CD8-positive, alpha-beta memory T cell (primary cell): ENCODE results near the gene LUZP2. TPM values are rescaled to one million over a fixed set of nuclear protein-coding genes. Genes with fewer than 3 reads are reported as not detected.

Experiments used
- CTCF ChIA-PET: fragments of 350-600 bp; sonication (Branson Sonifier 250); formaldehyde crosslinking; loops from one replicate; lab custom pipeline; 2021; ENCODE audit warnings: antibody characterized with exemption; lab: Charles Lee
- POLR2A ChIA-PET: fragments of 350-600 bp; sonication (Branson Sonifier 250); formaldehyde crosslinking; loops from one replicate; lab custom pipeline; 2021; ENCODE audit warnings: antibody characterized with exemption; lab: Charles Lee
- DNase-seq, 5 donors: peaks; one replicate each; pipeline versions ENCODE4 v3.0.0 to v3.0.0-alpha.2; 2020 to 2022; ENCODE audit warnings: mixed read lengths in 1 of 5
- H3K27ac ChIP-seq: one replicate; pipeline ENCODE4 v1.7.0; 2013; ENCODE audit warnings: low read depth, mild to moderate bottlenecking, low read length, moderate library complexity
- H3K27me3 ChIP-seq: 2 replicates; pipeline ENCODE4 v1.7.0; 2013; ENCODE audit warnings: low read length, mild to moderate bottlenecking; ENCODE audit not compliant: insufficient read depth, poor library complexity, severe bottlenecking
- H3K36me3 ChIP-seq: 2 replicates; pipeline ENCODE4 v1.7.0; 2013; ENCODE audit warnings: mild to moderate bottlenecking, low read length, moderate library complexity; ENCODE audit not compliant: insufficient read depth
- H3K4me1 ChIP-seq: 2 replicates; pipeline ENCODE4 v1.7.0; 2013; ENCODE audit warnings: mild to moderate bottlenecking, low read length, moderate library complexity; ENCODE audit not compliant: insufficient read depth
- H3K4me3 ChIP-seq: 2 replicates; pipeline ENCODE4 v1.7.0; 2013; ENCODE audit warnings: mild to moderate bottlenecking, low read length
- H3K9me3 ChIP-seq: 2 replicates; pipeline ENCODE4 v1.7.0; 2013; ENCODE audit warnings: mild to moderate bottlenecking, low read length
- H3K27ac Mint-ChIP-seq, 8 donors: one replicate each; pipeline ENCODE4 v1.8.0; 2020 to 2021; ENCODE audit warnings: mixed read lengths in 8 of 8, mild to moderate bottlenecking in 6 of 8, inconsistent platforms in 3 of 8, moderate library complexity in 3 of 8
- H3K27me3 Mint-ChIP-seq, 2 donors: one replicate each; pipeline ENCODE4 v1.8.0; 2020 to 2021; ENCODE audit warnings: mixed read lengths in 2 of 2, mild to moderate bottlenecking in 1 of 2, moderate library complexity in 1 of 2
- H3K36me3 Mint-ChIP-seq, 3 donors: one replicate each; pipeline ENCODE4 v1.8.0; 2020 to 2021; ENCODE audit warnings: mixed read lengths in 3 of 3, inconsistent platforms in 1 of 3, mild to moderate bottlenecking in 1 of 3
- H3K4me1 Mint-ChIP-seq, 3 donors: one replicate each; pipeline ENCODE4 v1.8.0; 2020 to 2021; ENCODE audit warnings: mixed read lengths in 3 of 3, inconsistent platforms in 1 of 3, mild to moderate bottlenecking in 1 of 3
- H3K4me3 Mint-ChIP-seq, 7 donors: one replicate each; pipeline ENCODE4 v1.8.0; 2020 to 2021; ENCODE audit warnings: mixed read lengths in 7 of 7, mild to moderate bottlenecking in 6 of 7, moderate library complexity in 4 of 7, inconsistent platforms in 2 of 7
- H3K9me3 Mint-ChIP-seq, 5 donors: one replicate each; pipeline ENCODE4 v1.8.0; 2020 to 2022; ENCODE audit warnings: mixed read lengths in 5 of 5, mild to moderate bottlenecking in 3 of 5, moderate library complexity in 2 of 5, inconsistent platforms in 1 of 5
- polyA plus RNA-seq: library from polyadenylated mRNA; unstranded; fragments of 300-500 nt; fragmentation: Illumina TruSeq; gene quantifications from one replicate; pipeline ENCODE4 v1.2.3, GENCODE V29; 2021
- total RNA-seq, 2 experiments: library from RNA; stranded (reverse); gene quantifications; one replicate each; pipeline ENCODE4 v1.2.3, GENCODE V29; 2021

LUZP2 gene
- total and polyA plus RNA-seq, 3 experiments from 2014 or later = not detected

- Mint-ChIP-seq H3K4me3 (no peak overlapping the region), H3K27ac (no peak overlapping the region), H3K9me3 (peaks cover 0 to 29% (median 4%) of the 10 kb centered on the region in 5 donors), H3K27me3 (peaks cover 0 to under 1% of the 10 kb centered on the region in 2 donors), H3K36me3 (no peaks in the 10 kb centered on the region), H3K4me1 (no peaks in the 10 kb centered on the region)
- Histone ChIP-seq H3K9me3 (no peaks in the 10 kb centered on the region), H3K36me3 (no peaks in the 10 kb centered on the region), H3K27me3 (no peaks in the 10 kb centered on the region), H3K4me3 (no peak overlapping the region), H3K27ac (no peak overlapping the region), H3K4me1 (no peaks in the 10 kb centered on the region)
- DNase-seq = no peak
- CTCF ChIA-PET = no interaction called here
- POLR2A ChIA-PET = no interaction called here
Measured at GRCh38 chr11:24594401-24594800, 97.5 kb downstream of the LUZP2 start.

GRCh38 chr11:24598641-24599040 lies 101.8 kb downstream of the LUZP2 start:
- POLR2A ChIA-PET = no interaction called here

GRCh38 chr11:24609192-24610119 lies 112.6 kb downstream of the LUZP2 start:
- Mint-ChIP-seq H3K36me3 (no peaks in the 10 kb centered on the region), H3K27ac (no peak overlapping the region)
- POLR2A ChIA-PET = no interaction called here

More at GRCh38 chr11:24598641-24599040, 101.8 kb downstream of the LUZP2 start:
- Mint-ChIP-seq H3K27ac (no peak overlapping the region), H3K4me3 (no peak overlapping the region), H3K4me1 (no peaks in the 10 kb centered on the region), H3K9me3 (peaks cover 0 to 22% (median 4%) of the 10 kb centered on the region in 5 donors), H3K36me3 (peaks cover 0 to 1% (median 0%) of the 10 kb centered on the region in 3 donors), H3K27me3 (peaks cover 0 to 2% of the 10 kb centered on the region in 2 donors)
- CTCF ChIA-PET = no interaction called here
- Histone ChIP-seq H3K4me1 (no peaks in the 10 kb centered on the region), H3K27ac (no peak overlapping the region), H3K36me3 (no peaks in the 10 kb centered on the region), H3K9me3 (no peaks in the 10 kb centered on the region), H3K27me3 (no peaks in the 10 kb centered on the region), H3K4me3 (no peak overlapping the region)
- no peak for DNase-seq

GRCh38 chr11:24615451-24616160 lies 118.8 kb downstream of the LUZP2 start:
- Histone ChIP-seq H3K9me3 (no peaks in the 10 kb centered on the region), H3K36me3 (no peaks in the 10 kb centered on the region), H3K27me3 (no peaks in the 10 kb centered on the region), H3K4me1 (no peaks in the 10 kb centered on the region), H3K27ac (no peak overlapping the region), H3K4me3 (no peak overlapping the region)
- peaks cover 2 to 31% (median 5%) of the 10 kb centered on the region in 5 donors for H3K9me3 Mint-ChIP-seq
- H3K27me3 Mint-ChIP-seq = no peaks in the 10 kb centered on the region
- H3K27ac Mint-ChIP-seq = no peak overlapping the region
- ChIA-PET CTCF (no interaction called here), POLR2A (no interaction called here)
- DNase-seq = no peak
- H3K4me3 Mint-ChIP-seq = no peak overlapping the region
- no peaks in the 10 kb centered on the region for H3K36me3 Mint-ChIP-seq
- H3K4me1 Mint-ChIP-seq = no peaks in the 10 kb centered on the region

More at GRCh38 chr11:24609192-24610119, 112.6 kb downstream of the LUZP2 start:
- no peaks in the 10 kb centered on the region for H3K27me3 ChIP-seq
- Mint-ChIP-seq H3K4me3 (no peak overlapping the region), H3K27me3 (no peaks in the 10 kb centered on the region), H3K9me3 (peaks cover 0 to 36% (median 9%) of the 10 kb centered on the region in 5 donors), H3K4me1 (no peaks in the 10 kb centered on the region)
- CTCF ChIA-PET = no interaction called here
- H3K4me3 ChIP-seq = no peak overlapping the region
- no peaks in the 10 kb centered on the region for H3K36me3 ChIP-seq
- no peak overlapping the region for H3K27ac ChIP-seq
- no peaks in the 10 kb centered on the region for H3K9me3 ChIP-seq
- no peak for DNase-seq
- H3K4me1 ChIP-seq = no peaks in the 10 kb centered on the region

GRCh38 chr11:24617856-24618255 lies 121.0 kb downstream of the LUZP2 start:
- Histone ChIP-seq H3K27ac (no peak overlapping the region), H3K9me3 (no peaks in the 10 kb centered on the region), H3K4me3 (no peak overlapping the region), H3K4me1 (no peaks in the 10 kb centered on the region), H3K27me3 (no peaks in the 10 kb centered on the region), H3K36me3 (no peaks in the 10 kb centered on the region)
- Mint-ChIP-seq H3K9me3 (peaks cover 2 to 29% (median 2%) of the 10 kb centered on the region in 5 donors), H3K27ac (no peak overlapping the region), H3K4me1 (no peaks in the 10 kb centered on the region), H3K36me3 (no peaks in the 10 kb centered on the region), H3K27me3 (no peaks in the 10 kb centered on the region), H3K4me3 (no peak overlapping the region)
- DNase-seq = no peak
- POLR2A ChIA-PET = no interaction called here
- CTCF ChIA-PET = no interaction called here

GRCh38 chr11:24619900-24620299 lies 123.0 kb downstream of the LUZP2 start:
- Mint-ChIP-seq H3K4me1 (no peaks in the 10 kb centered on the region), H3K27ac (no peak overlapping the region), H3K4me3 (no peak overlapping the region), H3K9me3 (peaks cover 2 to 18% (median 2%) of the 10 kb centered on the region in 5 donors), H3K27me3 (no peaks in the 10 kb centered on the region), H3K36me3 (no peaks in the 10 kb centered on the region)
- Histone ChIP-seq H3K4me3 (no peak overlapping the region), H3K27ac (no peak overlapping the region), H3K36me3 (no peaks in the 10 kb centered on the region), H3K4me1 (no peaks in the 10 kb centered on the region), H3K27me3 (no peaks in the 10 kb centered on the region), H3K9me3 (no peaks in the 10 kb centered on the region)
- ChIA-PET CTCF (no interaction called here), POLR2A (no interaction called here)
- DNase-seq = no peak

GRCh38 chr11:24622262-24622661 lies 125.4 kb downstream of the LUZP2 start:
- no peak overlapping the region for H3K27ac Mint-ChIP-seq
- Histone ChIP-seq H3K4me1 (no peaks in the 10 kb centered on the region), H3K36me3 (no peaks in the 10 kb centered on the region), H3K4me3 (no peak overlapping the region), H3K9me3 (no peaks in the 10 kb centered on the region), H3K27me3 (no peaks in the 10 kb centered on the region), H3K27ac (no peak overlapping the region)
- peaks cover 0 to 30% (median 2%) of the 10 kb centered on the region in 5 donors for H3K9me3 Mint-ChIP-seq
- H3K36me3 Mint-ChIP-seq = no peaks in the 10 kb centered on the region
- H3K27me3 Mint-ChIP-seq = no peaks in the 10 kb centered on the region
- ChIA-PET CTCF (no interaction called here), POLR2A (no interaction called here)
- H3K4me3 Mint-ChIP-seq = no peak overlapping the region
- H3K4me1 Mint-ChIP-seq = no peaks in the 10 kb centered on the region
- DNase-seq = no peak

- H3K9me3 ChIP-seq = no peaks in the 10 kb centered on the region
- no peak overlapping the region for H3K4me3 Mint-ChIP-seq
- ChIA-PET CTCF (no interaction called here), POLR2A (no interaction called here)
- H3K27me3 ChIP-seq = no peaks in the 10 kb centered on the region
- H3K36me3 Mint-ChIP-seq = no peaks in the 10 kb centered on the region
- H3K4me1 ChIP-seq = no peaks in the 10 kb centered on the region
- H3K4me1 Mint-ChIP-seq = no peaks in the 10 kb centered on the region
- H3K27ac ChIP-seq = no peak overlapping the region
- H3K27me3 Mint-ChIP-seq = no peaks in the 10 kb centered on the region
- no peak overlapping the region for H3K27ac Mint-ChIP-seq
- H3K9me3 Mint-ChIP-seq = peaks cover 0 to 32% (median 2%) of the 10 kb centered on the region in 5 donors
- no peaks in the 10 kb centered on the region for H3K36me3 ChIP-seq
- DNase-seq = no peak
- no peak overlapping the region for H3K4me3 ChIP-seq
Measured at GRCh38 chr11:24623121-24623520, 126.3 kb downstream of the LUZP2 start.
